Stimulated activated CD4-positive, alpha-beta T cell treated with anti-CD3 and anti-CD28 coated beads, Interleukin-1b, Interleukin-23, amount 100 ng/mL, for 1 hour (primary cell): ENCODE data around the gene CORO7.

ENCODE experiments used
- DNase-seq, 2 donors: peaks; one replicate each; pipeline ENCODE4 v3.0.0-alpha.2; 2020; ENCODE audit warnings: low read depth in 2 of 2

CORO7 gene

DNA sequence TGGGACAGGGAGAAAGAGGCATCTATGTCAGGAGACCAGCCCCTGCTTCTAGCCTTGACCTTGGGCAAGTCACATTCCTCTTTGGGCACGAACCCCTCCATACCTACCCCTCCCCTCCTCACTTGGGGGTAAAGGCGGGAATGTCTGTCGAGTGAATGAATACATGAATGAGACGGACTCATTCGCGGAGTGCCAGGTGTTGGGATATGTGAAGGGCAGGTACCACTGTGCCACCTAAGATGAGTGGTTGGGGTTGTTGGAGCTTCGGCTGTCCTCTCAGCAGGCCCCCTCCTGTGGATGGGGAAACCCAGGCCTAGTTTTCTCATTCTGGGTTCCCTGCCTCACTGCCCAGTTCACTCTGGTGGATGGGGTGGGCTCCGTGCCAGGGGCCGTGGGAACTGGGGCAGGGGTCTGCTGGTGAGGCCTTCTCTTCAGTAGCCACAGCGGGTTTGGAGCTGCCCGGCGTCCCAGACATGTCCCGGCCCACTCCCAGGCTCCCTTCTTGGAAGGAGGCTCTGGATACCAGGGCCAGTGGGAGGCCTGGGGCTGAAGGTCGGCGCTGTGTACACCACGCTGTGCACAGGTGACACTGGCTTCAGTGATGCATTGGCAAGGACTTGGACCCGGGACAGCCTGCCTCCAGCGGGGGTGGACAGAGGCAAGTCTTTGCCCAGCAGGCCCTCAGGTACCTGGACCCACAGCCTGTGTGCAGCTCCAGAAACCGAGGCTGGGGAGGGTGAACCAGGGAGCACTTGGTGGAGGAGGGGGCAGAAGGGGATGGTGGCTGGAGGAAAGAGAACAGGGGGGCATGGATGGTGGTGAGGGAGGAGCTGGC is 94.9 kb downstream of the CORO7 start:
- no peak for DNase-seq

DNA sequence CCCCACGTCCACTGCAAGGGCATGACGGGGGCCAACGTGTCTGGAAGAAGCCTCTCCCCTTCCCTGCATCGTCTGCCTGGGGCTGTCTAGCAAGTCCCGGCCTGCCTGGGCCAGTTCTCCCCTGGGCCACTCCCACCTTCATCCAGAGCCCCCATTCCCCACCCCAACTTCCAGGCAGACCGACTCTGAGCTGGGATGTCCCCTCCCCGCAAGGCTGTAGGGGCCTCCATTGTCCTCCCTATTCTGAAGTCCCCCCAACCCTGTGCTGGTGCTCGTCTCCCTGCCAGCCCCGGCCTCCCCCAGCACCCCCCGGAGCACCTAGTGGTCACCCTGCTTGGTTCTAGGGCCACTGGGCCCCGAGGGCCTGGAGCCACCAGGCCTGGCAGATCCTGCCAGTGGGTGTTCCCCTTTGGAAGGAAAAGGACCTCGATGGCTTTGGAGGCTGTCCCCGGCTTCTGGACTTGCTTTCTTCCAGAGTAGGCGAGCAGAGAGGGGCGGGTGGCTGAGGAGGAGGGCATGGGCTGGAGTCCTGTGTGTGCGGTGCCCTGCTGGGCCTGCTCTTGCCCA is 95.7 kb downstream of the CORO7 start:
- no peak for DNase-seq

DNA sequence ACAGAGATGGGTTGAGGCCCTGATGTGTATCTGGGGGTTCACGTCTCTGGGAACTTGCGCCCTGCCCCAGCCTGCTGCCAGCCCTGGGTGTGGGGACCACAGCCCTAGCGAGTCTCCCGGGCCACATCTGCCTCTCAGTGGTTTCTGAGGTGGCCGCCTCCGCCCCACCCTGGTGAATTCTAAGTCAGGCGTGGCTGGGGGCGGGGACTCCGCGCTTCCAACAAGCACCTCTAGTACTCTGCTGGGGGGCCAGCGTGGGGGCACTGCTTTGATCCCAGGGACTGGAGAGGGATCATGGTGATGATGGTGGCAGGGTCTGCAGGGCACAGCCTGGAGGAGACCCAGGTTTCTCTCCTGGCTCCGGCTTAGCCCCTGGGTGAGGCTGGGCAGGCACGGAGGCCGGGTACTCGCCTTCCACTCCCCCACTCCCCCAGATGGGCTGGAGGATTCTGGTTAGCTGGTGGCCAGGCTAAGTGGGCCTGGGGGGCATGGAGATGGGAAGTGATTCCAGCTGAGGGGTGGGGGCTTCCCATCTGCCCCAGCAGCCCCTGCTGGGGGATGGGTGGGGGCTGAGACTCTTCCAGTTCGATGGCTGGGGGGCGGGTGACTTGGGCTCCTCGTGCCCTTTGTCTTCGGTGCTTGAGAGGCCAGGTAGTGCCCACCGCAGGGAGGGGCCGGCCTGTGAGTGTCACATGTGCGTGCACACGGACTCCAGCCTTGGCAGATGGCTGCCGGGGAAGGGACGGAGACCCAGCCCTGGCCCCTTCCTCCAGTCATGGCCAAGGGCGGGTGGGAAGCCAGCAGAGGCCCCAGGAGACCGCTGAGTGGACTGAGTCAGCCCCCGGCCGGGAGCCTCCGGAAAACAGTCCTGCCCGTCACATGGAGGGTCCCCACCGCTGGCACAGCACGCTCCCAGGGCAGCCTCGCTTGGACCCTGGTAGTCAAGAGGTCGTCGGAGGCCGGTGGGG is 96.7 kb downstream of the CORO7 start:
- no peak for DNase-seq

- no peak for DNase-seq
Observed at GRCh38 chr16:4318967-4319366, 97.4 kb downstream of the CORO7 start.

GRCh38 chr16:4318451-4318910 is 97.9 kb downstream of the CORO7 start:
- DNase-seq, result no peak

GRCh38 chr16:4317532-4318450 is 98.6 kb downstream of the CORO7 start:
- DNase-seq, result no peak

DNA sequence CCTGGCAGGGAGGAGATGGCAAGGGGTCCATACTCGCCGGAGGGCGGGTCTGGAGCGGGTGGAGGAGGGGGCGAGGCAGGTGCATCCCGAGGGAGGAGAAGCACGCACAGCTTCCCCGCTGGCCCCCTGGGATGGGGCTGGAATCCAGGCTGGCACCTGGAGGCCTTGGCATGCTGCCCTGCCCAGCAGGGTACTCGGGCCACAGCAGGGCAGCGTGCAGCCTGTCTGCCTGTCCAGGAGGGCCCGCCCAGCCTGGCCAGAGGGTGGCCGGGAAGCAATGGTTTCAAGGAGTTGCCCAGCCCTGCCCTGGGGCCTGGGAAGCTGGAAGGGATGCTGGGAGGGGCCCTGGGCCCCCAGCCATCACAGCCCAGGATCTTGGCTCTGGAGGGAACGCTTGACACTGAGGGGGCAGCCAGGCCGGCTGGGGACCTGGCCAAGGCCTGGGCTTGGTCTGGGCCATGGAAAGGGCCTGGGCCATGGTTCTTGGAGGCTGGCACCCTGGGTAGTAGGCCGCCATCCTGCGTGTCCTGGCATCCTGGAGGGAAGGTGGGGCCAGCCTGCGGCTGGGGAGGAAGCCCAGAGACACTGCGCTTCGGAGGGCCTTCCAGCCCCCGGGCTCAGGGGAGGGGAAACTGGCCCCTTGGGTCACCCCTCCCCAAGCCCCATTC is 99.4 kb downstream of the CORO7 start:
- DNase-seq, result no peak

DNA sequence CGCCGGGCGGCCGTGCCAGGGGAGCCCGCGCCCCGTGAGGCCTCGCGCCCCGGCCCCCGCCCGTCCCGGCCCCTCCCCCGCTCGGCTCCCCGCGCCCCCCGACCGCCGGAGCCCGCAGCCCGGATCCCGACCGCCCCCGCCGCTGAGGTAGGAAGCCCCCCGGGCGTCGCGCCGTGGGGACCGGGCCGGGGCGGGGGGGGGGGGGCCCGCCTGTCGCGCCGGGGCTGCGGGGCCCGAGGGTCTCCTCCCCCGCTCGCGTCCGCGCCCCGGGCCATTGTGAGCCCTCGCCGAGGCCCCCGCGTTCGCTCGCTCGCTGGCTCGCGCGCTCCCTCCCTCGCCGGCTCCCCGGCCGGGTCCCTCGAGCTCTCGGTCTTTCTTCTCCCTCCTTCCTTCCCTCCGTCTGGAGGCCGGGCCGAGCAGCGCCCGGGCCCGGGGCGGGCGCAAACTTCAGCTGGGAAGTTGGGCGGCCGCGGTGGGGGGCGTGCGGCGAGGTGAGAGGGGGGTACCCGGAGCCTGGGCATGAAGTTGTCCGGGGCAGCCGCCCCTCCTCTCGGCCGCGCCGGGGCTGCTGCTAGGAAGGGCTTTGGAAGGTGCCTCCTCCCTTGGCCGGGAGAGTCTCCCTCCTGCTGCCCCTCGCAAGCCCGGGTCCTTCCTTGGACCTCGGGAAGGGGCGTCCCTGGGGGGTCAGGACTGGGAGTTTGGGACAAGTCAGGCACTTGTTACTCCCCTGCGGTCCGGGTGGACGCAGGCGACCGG is 100.1 kb downstream of the CORO7 start:
- DNase-seq, result no peak

DNA sequence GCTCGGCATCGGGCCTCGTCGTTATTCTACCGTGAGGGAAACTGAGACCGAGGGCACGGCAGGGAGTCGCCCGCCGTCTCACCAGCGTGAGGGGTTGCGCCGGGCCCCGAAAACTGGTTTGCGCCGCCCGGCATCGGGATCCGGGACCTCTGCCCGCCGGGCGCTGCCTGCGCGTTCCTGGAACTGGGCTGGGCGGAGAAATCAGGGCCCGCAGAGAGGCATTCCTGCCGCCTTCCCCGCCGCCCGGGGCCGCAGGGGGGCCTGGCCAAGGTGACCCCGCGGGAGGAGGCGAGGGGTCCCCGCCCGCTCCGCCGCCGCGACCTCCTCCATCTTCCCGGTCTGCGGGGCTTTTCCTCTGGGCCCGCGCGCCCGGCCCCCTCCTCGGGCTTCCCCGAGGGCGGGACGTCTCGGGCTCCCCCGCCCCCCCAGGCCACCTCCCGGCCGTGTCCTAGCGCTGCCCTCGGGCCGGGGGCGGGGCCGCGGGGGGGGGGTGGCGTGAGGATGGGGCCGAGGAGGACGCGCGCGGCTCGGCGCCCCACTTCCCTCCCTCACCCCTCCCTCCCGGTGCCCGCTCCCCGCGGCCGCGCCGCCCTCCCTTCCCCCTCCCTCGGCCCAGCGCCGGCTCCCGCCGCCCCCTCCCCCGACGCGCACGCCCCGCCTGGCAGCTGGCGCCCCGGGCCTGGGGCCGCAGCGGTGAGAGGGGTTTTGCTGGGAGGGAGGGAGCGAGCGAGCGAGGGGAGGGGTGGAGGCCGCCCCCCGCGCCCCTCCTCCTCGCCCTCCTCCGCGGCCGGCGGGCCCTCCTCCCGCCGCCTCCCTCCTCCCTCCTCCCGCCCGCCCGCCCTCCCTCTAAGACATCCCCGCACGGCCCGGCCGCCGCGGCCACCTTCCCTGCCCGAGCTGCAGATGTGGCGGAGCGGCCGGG is 100.9 kb downstream of the CORO7 start, which contains the start of gene GLIS2:
Gene GLIS2, plus strand, starts transcription at position 882 of the 922 bp plus-strand sequence. CDS start 16,214 bp downstream, outside the sequence.
- no peak for DNase-seq

DNA sequence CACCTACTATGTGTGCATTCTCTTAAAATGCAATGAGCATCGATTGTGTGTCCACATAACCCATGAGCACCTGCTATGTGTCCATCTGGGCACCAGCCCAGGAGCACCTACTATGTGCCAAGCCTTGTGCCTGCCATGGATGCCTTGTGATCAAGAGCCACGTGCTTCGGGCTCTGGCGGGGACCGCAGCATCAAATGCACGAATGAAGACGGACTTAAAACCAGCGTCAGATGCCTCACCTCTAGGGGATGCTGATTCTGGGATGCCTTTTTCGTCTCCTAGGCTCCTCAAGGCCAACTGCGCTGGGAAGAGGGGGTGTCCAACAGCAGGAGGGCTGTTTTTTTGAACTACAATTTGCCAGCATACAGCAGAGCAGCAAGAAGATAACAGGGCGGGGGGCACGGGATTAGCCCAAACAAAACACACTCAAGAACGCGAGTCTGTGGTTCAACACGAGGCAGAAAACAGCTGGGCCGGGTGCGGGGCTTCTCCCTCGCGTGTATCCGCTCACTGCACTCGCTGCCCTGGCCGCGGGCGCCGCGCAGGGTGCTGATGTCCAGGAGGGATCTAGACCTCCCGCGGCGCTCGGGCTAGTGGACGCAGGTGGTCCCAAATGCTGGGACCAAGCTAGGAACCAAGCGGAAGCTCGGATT is 101.7 kb downstream of the CORO7 start:
- DNase-seq, result no peak

DNA sequence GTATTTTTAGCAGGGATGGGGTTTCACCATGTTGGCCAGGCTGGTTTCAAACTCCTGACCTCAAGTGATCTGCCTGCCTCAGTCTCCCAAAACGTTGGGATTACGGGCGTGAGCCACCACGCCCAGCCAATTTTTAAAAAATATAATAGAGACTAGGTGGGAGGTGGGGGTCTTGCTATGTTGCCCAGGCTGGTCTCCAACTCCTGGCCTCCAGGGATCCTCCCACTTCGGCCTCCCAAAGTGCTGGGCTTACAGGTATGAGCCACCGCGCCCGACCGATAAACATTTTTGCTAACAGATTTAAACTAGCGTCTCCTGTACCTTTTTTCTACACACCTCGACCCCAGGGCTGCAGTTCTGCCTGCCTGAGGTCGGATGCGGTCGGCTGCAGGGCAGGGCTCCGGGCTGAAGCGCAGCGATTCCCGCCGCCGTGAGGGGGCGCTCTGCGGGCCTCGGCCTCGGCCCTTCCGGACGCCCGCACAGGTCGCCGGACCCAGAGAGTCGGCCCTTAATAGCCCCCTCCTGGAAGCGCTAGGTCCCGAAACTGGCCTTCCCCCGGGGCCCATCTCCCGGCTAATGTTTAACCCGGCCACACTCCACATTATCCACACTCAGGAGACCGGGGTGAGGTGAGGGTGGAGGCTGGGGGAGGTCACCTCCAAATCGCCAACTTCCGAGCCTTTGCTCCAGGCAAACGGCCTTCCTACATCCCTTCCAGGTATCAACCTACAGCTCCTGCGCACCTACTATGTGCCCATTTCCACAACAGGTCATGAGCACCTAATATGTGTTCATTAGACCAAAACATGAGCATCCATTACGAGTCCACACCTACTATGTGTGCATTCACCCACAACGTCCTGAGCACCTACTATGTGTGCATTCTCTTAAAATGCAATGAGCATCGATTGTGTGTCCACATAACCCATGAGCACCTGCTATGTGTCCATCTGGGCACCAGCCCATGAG is 102.5 kb downstream of the CORO7 start:
- no peak for DNase-seq

DNA sequence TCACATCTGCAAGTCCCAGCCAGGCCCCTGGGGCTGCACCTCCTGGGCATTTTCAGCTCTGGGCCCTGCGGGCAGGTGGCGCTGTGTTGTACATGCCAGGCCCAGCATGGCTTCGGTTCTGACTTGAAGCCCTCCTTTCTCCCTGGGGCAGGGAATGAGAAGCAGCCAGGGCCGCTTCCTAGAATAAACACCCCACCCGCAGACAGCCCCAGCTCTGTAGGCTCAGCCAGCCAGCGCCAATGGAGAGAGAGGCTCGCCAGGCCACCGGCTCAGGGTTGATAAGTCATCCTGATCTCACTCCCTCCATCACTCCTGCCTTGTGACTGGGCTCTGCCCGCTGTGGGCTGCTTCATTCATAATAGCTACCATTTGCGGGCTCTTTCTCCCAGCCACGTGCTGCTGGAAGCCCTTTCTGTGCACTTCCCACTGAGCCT is 106.5 kb downstream of the CORO7 start:
- no peak for DNase-seq

DNA sequence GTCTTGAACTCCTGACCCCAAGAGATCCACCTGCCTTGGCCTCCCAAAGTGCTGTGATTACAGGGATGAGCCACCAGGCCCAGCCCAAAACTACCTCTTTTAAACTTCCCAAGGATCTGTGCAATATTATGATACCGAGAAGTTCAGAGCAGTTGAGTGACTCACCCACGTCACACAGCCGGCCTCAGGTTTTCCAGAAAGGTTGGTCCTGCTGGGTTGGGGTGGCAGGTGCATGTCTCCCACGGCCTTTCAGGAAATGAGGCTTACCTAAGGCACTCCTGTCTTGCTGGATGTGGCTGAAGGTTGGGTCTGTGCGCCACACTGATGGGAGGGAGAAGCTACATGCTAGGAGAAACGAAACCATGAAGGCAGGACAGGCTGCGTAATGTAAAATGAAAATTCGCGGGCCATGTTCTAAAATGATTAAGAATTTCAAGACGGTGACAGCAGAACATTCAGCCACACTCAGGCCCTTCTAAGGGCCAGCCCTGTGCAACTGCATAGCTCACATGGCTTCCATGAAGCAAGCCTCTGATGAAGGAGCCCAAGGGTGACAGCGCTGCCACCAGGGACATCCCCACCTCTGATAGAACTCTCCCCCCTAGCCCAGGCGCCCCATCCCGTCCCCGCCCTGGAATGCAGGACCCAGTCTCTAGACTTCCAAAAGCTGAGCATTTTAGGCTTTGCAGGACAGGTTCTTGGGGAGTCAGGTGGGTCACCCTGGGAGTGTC is 107.1 kb downstream of the CORO7 start:
- no peak for DNase-seq

DNA sequence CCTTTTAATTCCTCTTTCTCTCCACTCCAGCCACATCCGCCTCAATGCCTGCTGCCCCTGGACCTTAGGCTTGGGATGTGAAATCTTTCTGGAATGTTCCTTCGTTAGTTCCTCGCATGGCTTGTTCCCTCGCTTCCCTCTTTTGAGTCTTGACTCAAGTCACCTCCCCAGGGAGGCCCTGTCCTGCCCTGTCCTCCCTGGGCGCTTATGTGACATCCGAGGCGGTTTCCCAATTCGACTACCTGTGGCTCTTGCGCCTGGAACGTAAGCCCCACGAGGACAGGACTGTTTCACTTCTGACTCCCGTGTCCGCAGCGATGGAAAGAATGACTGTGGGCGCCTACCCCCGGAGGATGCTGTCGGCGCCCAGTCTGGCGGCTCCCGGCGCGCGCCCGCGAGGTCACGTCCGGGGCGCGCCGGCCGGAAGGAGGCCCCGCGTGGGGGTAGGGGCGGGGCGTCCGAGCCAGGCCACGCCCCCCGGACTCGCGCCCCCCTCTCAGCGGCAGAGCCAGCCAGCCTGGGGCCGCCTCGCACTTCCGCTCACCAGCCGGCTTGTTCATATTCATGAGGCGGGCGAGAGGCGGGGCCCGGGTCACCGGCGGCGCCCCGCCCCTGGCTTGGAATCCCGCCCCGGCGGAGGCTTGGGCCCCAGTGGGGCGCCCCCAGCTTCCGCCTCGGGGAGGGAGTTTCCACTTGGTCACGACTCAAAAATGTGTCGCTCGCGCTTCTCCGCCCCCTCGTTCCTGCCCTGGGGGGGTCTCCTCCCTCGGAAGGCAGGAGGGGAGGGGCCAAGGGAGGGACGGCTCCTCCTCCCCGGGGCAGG is 109.0 kb downstream of the CORO7 start:
- peak; percentile 93 to 94 for DNase-seq
